Measurements from ENCODE around the gene XBP1. TPM values are rescaled to one million over a fixed set of nuclear protein-coding genes. Genes with fewer than 3 reads are reported as not detected.

Gene XBP1
- total and polyA plus RNA-seq, 7 experiments from 2014 or later: 120 to 417 (median 173) TPM

DNA sequence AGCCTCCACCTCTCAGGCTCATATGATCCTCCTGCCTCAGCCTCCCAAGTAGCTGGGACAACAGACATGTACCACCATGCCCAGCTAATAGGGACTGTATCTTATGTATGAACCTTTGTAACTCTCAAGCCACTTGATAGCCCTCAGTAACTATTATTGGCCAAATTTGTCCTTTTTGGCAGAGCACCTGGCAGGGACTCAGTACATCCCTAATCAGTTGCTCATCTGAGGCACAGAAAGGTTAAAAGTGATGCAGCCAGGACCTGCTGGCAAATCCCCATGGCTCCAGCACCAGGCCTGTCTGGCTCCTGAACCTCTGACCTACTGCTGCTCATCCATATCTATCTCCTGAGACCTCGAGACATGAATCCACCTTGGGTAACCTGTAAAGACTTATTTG lies 21.1 kb upstream of the XBP1 start:
- CTCF ChIA-PET: interaction anchor here (1.3 kb wide), 1 partner anchor 8 kb away, joined by 4 read pairs; no protein-coding TSS in a partner anchor
- intact Hi-C loops (cut with micrococcal nuclease): no loop called here

DNA sequence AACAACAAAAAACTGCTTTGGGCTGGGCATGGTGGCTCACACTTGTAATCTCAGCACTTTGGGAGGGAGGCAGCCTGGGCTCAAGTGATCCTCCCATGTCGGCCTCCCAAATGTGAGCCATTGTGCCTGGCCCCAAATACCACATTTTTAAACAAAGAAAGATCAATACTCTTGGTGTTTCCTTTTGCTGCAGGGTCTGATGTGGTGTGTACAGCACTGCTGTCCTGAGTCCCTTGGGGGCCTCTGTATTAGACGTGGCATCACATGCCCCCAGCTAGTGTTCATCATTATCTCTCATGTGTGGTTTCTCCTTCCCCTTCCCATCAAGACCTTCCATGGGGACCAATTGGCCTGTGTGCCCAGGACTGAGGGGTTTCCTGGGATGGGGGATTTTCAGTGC lies 20.5 kb upstream of the XBP1 start:
- intact Hi-C loops (cut with micrococcal nuclease): no loop called here
- Mint-ChIP-seq H3K4me1 (peaks cover 48 to 84% (median 69%) of the 10 kb centered on the region in 7 donors), H3K4me3 (peak overlapping the region in 1 of 10 donors; percentile 23), H3K9me3 (no peaks in the 10 kb centered on the region), H3K27ac (peak overlapping the region in 6 of 9 donors; percentile 59 to 98 (median 96)), H3K27me3 (no peaks in the 10 kb centered on the region), H3K36me3 (peaks cover 0 to 43% (median 3%) of the 10 kb centered on the region in 5 donors)
- Histone ChIP-seq H3K27ac (ENCODE audit: low read depth, low read length) (no peak overlapping the region), H3K9me3 (ENCODE audit: control insufficient read depth in 2 of 3, low read length in 3 of 3) (no peaks in the 10 kb centered on the region), H3K4me3 (ENCODE audit: low read length) (no peak overlapping the region), H3K27me3 (ENCODE audit: control insufficient read depth in 2 of 2, insufficient read depth in 2 of 2, low read length in 2 of 2) (no peaks in the 10 kb centered on the region), H3K4me1 (ENCODE audit: control insufficient read depth in 2 of 2, insufficient read depth in 2 of 2, low read length in 2 of 2) (peaks cover 16 to 47% of the 10 kb centered on the region in 2 donors), H3K36me3 (ENCODE audit: control insufficient read depth in 2 of 3, insufficient read depth in 3 of 3, low read length in 3 of 3) (no peaks in the 10 kb centered on the region)
- no peak for DNase-seq
- ChIA-PET CTCF (interaction anchor here (0.7 to 1.3 kb wide), 2 partner anchors 8 to 25 kb away, joined by 4 to 5 read pairs; no protein-coding TSS in a partner anchor), POLR2A (interaction anchor here (0.5 to 7.0 kb wide), 3 partner anchors 9 to 32 kb away, joined by 4 to 105 read pairs (median 42); partner anchors contain the start of gene XBP1)
- no peak for ATAC-seq

More for the DNA sequence above, 21.1 kb upstream of the XBP1 start:
- Histone ChIP-seq H3K27ac (ENCODE audit: low read depth, low read length) (no peak overlapping the region), H3K4me3 (ENCODE audit: low read length) (no peak overlapping the region), H3K4me1 (ENCODE audit: control insufficient read depth in 2 of 2, insufficient read depth in 2 of 2, low read length in 2 of 2) (peaks cover 16 to 47% of the 10 kb centered on the region in 2 donors), H3K27me3 (ENCODE audit: control insufficient read depth in 2 of 2, insufficient read depth in 2 of 2, low read length in 2 of 2) (no peaks in the 10 kb centered on the region), H3K36me3 (ENCODE audit: control insufficient read depth in 2 of 3, insufficient read depth in 3 of 3, low read length in 3 of 3) (no peaks in the 10 kb centered on the region), H3K9me3 (ENCODE audit: control insufficient read depth in 2 of 3, low read length in 3 of 3) (no peaks in the 10 kb centered on the region)
- Mint-ChIP-seq H3K27me3 (no peaks in the 10 kb centered on the region), H3K36me3 (peaks cover 0 to 46% (median 3%) of the 10 kb centered on the region in 5 donors), H3K27ac (peak overlapping the region in 8 of 9 donors; percentile 59 to 98 (median 96)), H3K4me3 (peak overlapping the region in 5 of 10 donors; percentile 20 to 82 (median 46)), H3K4me1 (peaks cover 48 to 81% (median 70%) of the 10 kb centered on the region in 7 donors), H3K9me3 (no peaks in the 10 kb centered on the region)
- POLR2A ChIA-PET: interaction anchor here (0.5 to 7.0 kb wide), 3 partner anchors 10 to 33 kb away, joined by 4 to 105 read pairs (median 42); partner anchors contain the start of gene XBP1
- DNase-seq (no peak), ATAC-seq (no peak)

GRCh38 chr22:28819253-28820096 lies 19.1 kb upstream of the XBP1 start:
- intact Hi-C loops (cut with micrococcal nuclease): no loop called here
- Histone ChIP-seq H3K36me3 (ENCODE audit: control insufficient read depth in 2 of 3, insufficient read depth in 3 of 3, low read length in 3 of 3) (no peaks in the 10 kb centered on the region), H3K27me3 (ENCODE audit: control insufficient read depth in 2 of 2, insufficient read depth in 2 of 2, low read length in 2 of 2) (no peaks in the 10 kb centered on the region), H3K27ac (ENCODE audit: low read depth, low read length) (no peak overlapping the region), H3K9me3 (ENCODE audit: control insufficient read depth in 2 of 3, low read length in 3 of 3) (no peaks in the 10 kb centered on the region), H3K4me1 (ENCODE audit: control insufficient read depth in 2 of 2, insufficient read depth in 2 of 2, low read length in 2 of 2) (peaks cover 16 to 60% of the 10 kb centered on the region in 2 donors), H3K4me3 (ENCODE audit: low read length) (no peak overlapping the region)
- Mint-ChIP-seq H3K4me1 (peaks cover 52 to 90% (median 79%) of the 10 kb centered on the region in 7 donors), H3K36me3 (peaks cover 4 to 49% (median 14%) of the 10 kb centered on the region in 5 donors), H3K9me3 (no peaks in the 10 kb centered on the region), H3K4me3 (peak overlapping the region in 6 of 10 donors; percentile 20 to 72 (median 48)), H3K27me3 (no peaks in the 10 kb centered on the region), H3K27ac (peak overlapping the region in 7 of 9 donors; percentile 17 to 82 (median 75))
- CTCF ChIA-PET: interaction anchor here (0.9 to 1.9 kb wide), 7 partner anchors 9 to 34 kb away, joined by 3 to 9 read pairs (median 4); no protein-coding TSS in a partner anchor
- POLR2A ChIA-PET: interaction anchor here (0.5 to 7.0 kb wide), 5 partner anchors 8 to 23 kb away, joined by 3 to 105 read pairs (median 3); partner anchors contain the start of gene XBP1
- DNase-seq (no peak), ATAC-seq (no peak)

DNA sequence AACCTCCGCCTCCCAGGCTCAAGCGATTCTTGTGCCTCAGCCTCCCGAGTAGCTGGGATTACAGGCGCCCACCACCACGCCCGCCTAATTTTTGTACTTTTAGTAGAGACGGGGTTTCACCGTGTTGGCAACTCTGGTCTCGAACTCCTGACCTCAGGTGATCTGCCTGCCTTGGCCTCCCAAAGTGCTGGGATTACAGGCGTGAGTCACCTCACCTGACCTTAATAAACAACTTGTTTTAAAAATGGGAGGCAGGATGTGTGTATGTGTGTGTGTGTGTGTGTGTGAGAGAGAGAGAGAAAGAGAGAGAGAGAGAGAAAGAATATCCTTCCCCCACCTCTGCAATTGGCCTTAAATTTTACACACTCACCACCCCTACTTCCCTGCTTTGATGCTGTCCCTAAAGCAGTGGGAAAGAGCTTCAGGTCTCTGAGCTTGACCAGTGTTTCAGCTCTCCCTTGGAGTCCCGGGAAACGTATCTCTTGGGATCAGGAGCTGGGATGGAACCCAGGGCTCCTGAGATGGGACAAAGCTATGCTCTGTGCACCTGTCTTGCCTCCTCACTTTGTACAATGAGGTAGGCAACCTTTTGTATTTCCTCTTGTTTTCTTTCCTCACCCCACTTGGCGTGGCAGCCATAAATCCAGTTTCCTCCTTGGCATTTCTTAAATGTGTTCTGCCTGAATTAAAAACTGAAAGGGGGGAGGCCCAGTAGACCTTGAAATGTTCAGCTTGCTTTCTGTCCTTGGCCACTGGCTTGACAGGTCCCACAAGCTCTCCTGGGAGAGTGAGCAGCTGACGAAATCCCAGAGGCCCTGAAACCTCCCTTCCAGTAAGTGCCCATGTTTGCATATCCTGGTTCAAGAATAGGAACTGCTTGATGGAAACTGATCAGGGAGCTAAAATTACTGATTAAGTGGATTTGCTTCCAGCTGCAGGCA lies 17.8 kb upstream of the XBP1 start:
- Mint-ChIP-seq H3K27me3 (no peaks in the 10 kb centered on the region), H3K4me1 (peaks cover 59 to 92% (median 82%) of the 10 kb centered on the region in 7 donors), H3K4me3 (peak overlapping the region in 9 of 10 donors; percentile 25 to 76 (median 63)), H3K9me3 (no peaks in the 10 kb centered on the region), H3K36me3 (peaks cover 6 to 57% (median 15%) of the 10 kb centered on the region in 5 donors), H3K27ac (peak overlapping the region; percentile 32 to 92 (median 75))
- intact Hi-C loops (cut with micrococcal nuclease): no loop called here
- Histone ChIP-seq H3K9me3 (ENCODE audit: control insufficient read depth in 2 of 3, low read length in 3 of 3) (no peaks in the 10 kb centered on the region), H3K4me3 (ENCODE audit: low read length) (no peak overlapping the region), H3K27me3 (ENCODE audit: control insufficient read depth in 2 of 2, insufficient read depth in 2 of 2, low read length in 2 of 2) (no peaks in the 10 kb centered on the region), H3K4me1 (ENCODE audit: control insufficient read depth in 2 of 2, insufficient read depth in 2 of 2, low read length in 2 of 2) (peaks cover 25 to 62% of the 10 kb centered on the region in 2 donors), H3K36me3 (ENCODE audit: control insufficient read depth in 2 of 3, insufficient read depth in 3 of 3, low read length in 3 of 3) (no peaks in the 10 kb centered on the region), H3K27ac (ENCODE audit: low read depth, low read length) (no peak overlapping the region)
- POLR2A ChIA-PET: interaction anchor here (0.6 to 7.0 kb wide), 4 partner anchors 9 to 217 kb away, joined by 3 to 105 read pairs (median 10); partner anchors contain the start of gene XBP1
- DNase-seq (peak in 1 of 9 donors; percentile 22), ATAC-seq (no peak)
- CTCF ChIA-PET: interaction anchor here (0.9 to 1.9 kb wide), 6 partner anchors 11 to 33 kb away, joined by 3 to 9 read pairs (median 4); no protein-coding TSS in a partner anchor

GRCh38 chr22:28817064-28817463 lies 16.7 kb upstream of the XBP1 start:
- H3K9me3 Mint-ChIP-seq: no peaks in the 10 kb centered on the region
- Histone ChIP-seq H3K36me3 (ENCODE audit: control insufficient read depth in 2 of 3, insufficient read depth in 3 of 3, low read length in 3 of 3) (no peaks in the 10 kb centered on the region), H3K4me3 (ENCODE audit: low read length) (no peak overlapping the region), H3K27ac (ENCODE audit: low read depth, low read length) (no peak overlapping the region), H3K27me3 (ENCODE audit: control insufficient read depth in 2 of 2, insufficient read depth in 2 of 2, low read length in 2 of 2) (no peaks in the 10 kb centered on the region), H3K9me3 (ENCODE audit: control insufficient read depth in 2 of 3, low read length in 3 of 3) (no peaks in the 10 kb centered on the region), H3K4me1 (ENCODE audit: control insufficient read depth in 2 of 2, insufficient read depth in 2 of 2, low read length in 2 of 2) (peaks cover 28 to 64% of the 10 kb centered on the region in 2 donors)
- peak overlapping the region in 3 of 10 donors; percentile 2 to 44 (median 22) for H3K4me3 Mint-ChIP-seq
- CTCF ChIA-PET: interaction anchor here (1.2 kb wide), 1 partner anchor 12 kb away, joined by 4 read pairs; no protein-coding TSS in a partner anchor
- peaks cover 6 to 59% (median 11%) of the 10 kb centered on the region in 5 donors for H3K36me3 Mint-ChIP-seq
- H3K4me1 Mint-ChIP-seq: peaks cover 60 to 92% (median 82%) of the 10 kb centered on the region in 7 donors
- H3K27ac Mint-ChIP-seq: peak overlapping the region in 6 of 9 donors; percentile 8 to 72 (median 50)
- DNase-seq: no peak
- POLR2A ChIA-PET: interaction anchor here (10.0 kb wide), 1 partner anchor 17 kb away, joined by 194 read pairs; the partner anchor contains the start of gene XBP1
- intact Hi-C loops (cut with micrococcal nuclease): no loop called here
- no peak for ATAC-seq
- H3K27me3 Mint-ChIP-seq: no peaks in the 10 kb centered on the region
